ENCODE results near the gene ALPP. TPM values are rescaled to one million over a fixed set of nuclear protein-coding genes. Genes with fewer than 3 reads are reported as not detected.

Gene ALPP
- total RNA-seq, 1 donor from 2014 or later, result not detected

GRCh38 chr2:232339121-232340081 lies 39.1 kb upstream of the ALPP start:
- DNase-seq (ENCODE audit: missing footprints), result peak; percentile 26
- intact Hi-C loops (cut with DNase I), result no loop called here

GRCh38 chr2:232340171-232340935 lies 38.2 kb upstream of the ALPP start:
- ATAC-seq (no peak), DNase-seq (ENCODE audit: missing footprints) (peak; percentile 32)
- intact Hi-C loops (cut with DNase I), result no loop called here

More at GRCh38 chr2:232339121-232340081, 39.1 kb upstream of the ALPP start:
- ATAC-seq, result no peak

GRCh38 chr2:232341061-232341738 lies 37.4 kb upstream of the ALPP start:
- no peak for ATAC-seq
- intact Hi-C loops (cut with DNase I), result no loop called here
- DNase-seq (ENCODE audit: missing footprints), result no peak

- ATAC-seq (no peak), DNase-seq (ENCODE audit: missing footprints) (peak; percentile 31)
- intact Hi-C loops (cut with DNase I), result no loop called here
Measured at GRCh38 chr2:232341739-232342126, 36.8 kb upstream of the ALPP start.

GRCh38 chr2:232342635-232343565 lies 35.7 kb upstream of the ALPP start:
- intact Hi-C loops (cut with DNase I), result no loop called here
- DNase-seq (ENCODE audit: missing footprints) (peak; percentile 39), ATAC-seq (no peak)

- ATAC-seq (no peak), DNase-seq (ENCODE audit: missing footprints) (no peak)
- intact Hi-C loops (cut with DNase I), result no loop called here
Measured at GRCh38 chr2:232343821-232344220, 34.7 kb upstream of the ALPP start.

- intact Hi-C loops (cut with DNase I), result no loop called here
- DNase-seq (ENCODE audit: missing footprints) (peak; percentile 21), ATAC-seq (no peak)
Measured at GRCh38 chr2:232345251-232345650, 33.3 kb upstream of the ALPP start.

GRCh38 chr2:232347369-232347768 lies 31.2 kb upstream of the ALPP start:
- intact Hi-C loops (cut with DNase I), result no loop called here
- ATAC-seq (no peak), DNase-seq (ENCODE audit: missing footprints) (no peak)

GRCh38 chr2:232348936-232349335 lies 29.6 kb upstream of the ALPP start:
- no peak for DNase-seq (ENCODE audit: missing footprints)
- intact Hi-C loops (cut with DNase I), result no loop called here
- ATAC-seq, result no peak

- ATAC-seq, result no peak
- no peak for DNase-seq (ENCODE audit: missing footprints)
- intact Hi-C loops (cut with DNase I), result no loop called here
Measured at GRCh38 chr2:232349546-232349945, 29.0 kb upstream of the ALPP start.

GRCh38 chr2:232349946-232350635 lies 28.5 kb upstream of the ALPP start:
- ATAC-seq, result no peak
- peak; percentile 57 for DNase-seq (ENCODE audit: missing footprints)
- intact Hi-C loops (cut with DNase I), result no loop called here

- no peak for DNase-seq (ENCODE audit: missing footprints)
- intact Hi-C loops (cut with DNase I), result no loop called here
- no peak for ATAC-seq
Measured at GRCh38 chr2:232350804-232351685, 27.5 kb upstream of the ALPP start.

GRCh38 chr2:232351686-232352510 lies 26.7 kb upstream of the ALPP start:
- no peak for ATAC-seq
- intact Hi-C loops (cut with DNase I), result no loop called here
- peak; percentile 57 for DNase-seq (ENCODE audit: missing footprints)

GRCh38 chr2:232352511-232353091 lies 25.9 kb upstream of the ALPP start:
- peak; percentile 25 for DNase-seq (ENCODE audit: missing footprints)
- ATAC-seq, result no peak
- intact Hi-C loops (cut with DNase I), result no loop called here

GRCh38 chr2:232353096-232353495 lies 25.5 kb upstream of the ALPP start:
- intact Hi-C loops (cut with DNase I), result no loop called here
- DNase-seq (ENCODE audit: missing footprints) (no peak), ATAC-seq (no peak)

- DNase-seq (ENCODE audit: missing footprints), result no peak
- intact Hi-C loops (cut with DNase I), result no loop called here
- ATAC-seq, result no peak
Measured at GRCh38 chr2:232353660-232354059, 24.9 kb upstream of the ALPP start.
